GM21576 (cell line): Measurements from ENCODE around the gene OR10T2.
"Not testable (repeated sequence)": the region's sequence is repeated elsewhere in the genome, so short reads cannot be mapped to it uniquely, and the experiment has no call there.

ENCODE experiments used
- ATAC-seq: cut with Tn5 transposase; IDR thresholded peaks from one replicate; pipeline ENCODE4 v1.9.1; 2021; ENCODE audit warnings: mild to moderate bottlenecking, moderate library complexity; ENCODE audit not compliant: unreplicated experiment

OR10T2 gene

GRCh38 chr1:158356616-158357015, 42.6 kb downstream of the OR10T2 start:
- no peak for ATAC-seq

- ATAC-seq, result no peak
Measured at GRCh38 chr1:158355773-158356285, 43.4 kb downstream of the OR10T2 start.

DNA sequence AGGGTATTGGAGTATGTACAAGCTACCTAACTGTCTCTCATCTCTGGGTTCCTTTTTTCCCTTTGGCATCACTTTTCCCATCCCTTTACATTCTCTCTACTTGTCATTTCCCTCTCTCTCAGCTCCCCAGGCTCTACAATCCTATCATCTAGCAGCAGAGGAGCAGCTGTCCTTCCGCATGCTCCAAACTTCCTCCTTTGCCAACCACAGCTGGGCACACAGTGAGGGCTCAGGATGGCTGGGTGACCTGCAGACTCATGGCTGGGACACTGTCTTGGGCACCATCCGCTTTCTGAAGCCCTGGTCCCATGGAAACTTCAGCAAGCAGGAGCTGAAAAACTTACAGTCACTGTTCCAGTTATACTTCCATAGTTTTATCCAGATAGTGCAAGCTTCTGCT, 45.0 kb downstream of the OR10T2 start:
- no peak for ATAC-seq

DNA sequence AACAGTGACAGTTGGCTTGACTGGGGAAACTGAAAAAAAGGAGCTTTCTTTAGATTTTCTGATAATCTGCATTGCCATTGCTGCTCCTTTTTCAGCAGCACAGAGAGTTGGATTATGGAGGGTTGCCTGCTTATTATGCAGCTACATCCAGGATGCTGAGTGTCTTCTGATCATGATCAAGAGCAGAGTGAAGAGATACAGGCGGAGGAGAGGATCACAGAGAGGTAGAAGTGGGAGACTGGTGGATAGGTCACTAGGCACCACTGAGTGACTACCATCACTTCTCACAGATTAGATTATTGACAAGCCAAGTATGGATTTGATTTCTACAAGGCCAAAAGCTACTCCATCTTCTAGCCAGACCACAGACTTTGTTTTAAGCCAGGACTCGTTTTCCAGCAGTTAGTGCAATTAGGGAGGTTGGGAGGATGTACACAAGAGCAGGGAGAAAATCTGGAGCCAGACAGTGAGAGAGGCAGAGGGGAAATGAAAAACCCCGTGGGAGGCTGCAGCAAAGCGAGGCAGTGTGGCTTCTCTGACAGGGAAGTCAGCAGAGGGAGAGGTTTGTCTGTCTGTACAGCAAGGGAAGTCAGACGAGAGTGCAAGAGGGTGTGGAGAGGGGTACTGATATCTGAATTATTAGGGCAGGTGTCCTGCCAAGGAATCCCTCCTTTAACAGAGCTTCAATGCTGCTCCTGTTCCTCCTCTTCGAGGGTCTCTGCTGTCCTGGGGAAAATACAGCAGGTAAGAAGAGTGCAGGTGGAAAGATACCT, 45.8 kb downstream of the OR10T2 start, which contains the start of gene CD1E:
CD1E (plus strand) TSS at position 592 of the 773 bp plus-strand sequence; CDS start at position 687, 95 bp downstream.
- no peak for ATAC-seq

DNA sequence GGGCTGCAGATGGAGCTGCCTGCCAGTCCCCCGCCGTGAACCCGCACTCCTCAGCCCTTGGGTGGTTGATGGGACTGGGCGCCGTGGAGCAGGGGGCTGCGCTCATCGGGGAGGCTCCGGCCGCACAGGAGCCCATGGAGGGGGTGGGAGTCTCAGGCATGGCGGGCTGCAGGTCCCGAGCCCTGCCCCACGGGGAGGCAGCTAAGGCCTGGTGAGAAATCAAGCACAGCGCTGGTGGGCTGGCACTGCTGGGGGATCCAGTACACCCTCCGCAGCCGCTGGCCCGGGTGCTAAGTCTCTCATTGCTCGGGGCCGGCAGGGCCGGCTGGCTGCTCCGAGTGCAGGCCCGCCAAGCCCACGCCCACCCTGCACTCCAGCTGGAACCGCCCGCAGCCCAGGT, 50.3 kb downstream of the OR10T2 start:
- ATAC-seq, result not testable (repeated sequence)
